GM18526 (cell line): ENCODE measurements around the gene SERPINB13.
"Not testable (repeated sequence)": the region's sequence is repeated elsewhere in the genome, so short reads cannot be mapped to it uniquely, and the experiment has no call there.

Experiments used
- POLR2A ChIP-seq: IDR thresholded peaks from 3 replicates; pipeline ENCODE4 v1.6.1; 2011; ENCODE audit not compliant: insufficient read length; ENCODE audit errors: extremely low read depth

SERPINB13 gene

GRCh38 chr18:63617049-63617914 is 30.1 kb downstream of the SERPINB13 start:
- no peak for TF ChIP-seq POLR2A

GRCh38 chr18:63617915-63618234 is 30.7 kb downstream of the SERPINB13 start:
- TF ChIP-seq POLR2A: no peak

GRCh38 chr18:63619661-63620060 is 32.5 kb downstream of the SERPINB13 start:
- TF ChIP-seq POLR2A: no peak

GRCh38 chr18:63624863-63625262 is 37.7 kb downstream of the SERPINB13 start:
- TF ChIP-seq POLR2A: no peak

GRCh38 chr18:63626431-63626830 is 39.3 kb downstream of the SERPINB13 start:
- TF ChIP-seq POLR2A: no peak

- no peak for TF ChIP-seq POLR2A
These were observed 40.7 kb downstream of the SERPINB13 start for GRCh38 chr18:63627819-63628218.

- no peak for TF ChIP-seq POLR2A
These were observed 50.6 kb downstream of the SERPINB13 start for GRCh38 chr18:63637703-63638102.

- TF ChIP-seq POLR2A: not testable (repeated sequence)
These were observed 57.0 kb downstream of the SERPINB13 start, which contains the start of gene SERPINB4 for GRCh38 chr18:63644142-63644541. Gene SERPINB4, minus strand, starts transcription at chr18:63644256. Its CDS starts 679 bp downstream, at chr18:63643577.

GRCh38 chr18:63646936-63647335 is 59.8 kb downstream of the SERPINB13 start:
- TF ChIP-seq POLR2A: no peak

GRCh38 chr18:63648241-63648640 is 61.1 kb downstream of the SERPINB13 start:
- TF ChIP-seq POLR2A: no peak
